ENCODE data around the gene KIF26A. TPM values are rescaled to one million over a fixed set of nuclear protein-coding genes. Genes with fewer than 3 reads are reported as not detected.

Gene KIF26A
- polyA plus RNA-seq, 1 donor from 2014 or later: 11.2 TPM

GRCh38 chr14:104214431-104215218 lies 76.2 kb downstream of the KIF26A start:
- Histone ChIP-seq H3K9me2 (ENCODE audit: insufficient read depth, low read length) (no peaks in the 10 kb centered on the region), H3K9me3 (ENCODE audit: low read length) (no peaks in the 10 kb centered on the region), H3K36me3 (ENCODE audit: insufficient read depth, low read length) (no peaks in the 10 kb centered on the region), H3K4me2 (ENCODE audit: low read length) (no peak overlapping the region), H3K9ac (ENCODE audit: low read length) (no peak overlapping the region), H4K20me1 (ENCODE audit: insufficient read depth) (no peaks in the 10 kb centered on the region), H3K27ac (ENCODE audit: low read length) (no peak overlapping the region), H3K27me3 (ENCODE audit: insufficient read depth, low read depth, low read length) (no peaks in the 10 kb centered on the region), H2AFZ (ENCODE audit: low read depth, low read length) (no peak overlapping the region), H3F3A (ENCODE audit: insufficient read depth, low read length, poor library complexity, severe bottlenecking) (no peaks in the 10 kb centered on the region), H3K79me2 (replicated peaks; ENCODE audit: insufficient read depth, low read length) (no peaks in the 10 kb centered on the region), H3K4me3 (ENCODE audit: low read length) (no peak overlapping the region)
- TF ChIP-seq REST (IDR thresholded peaks at IDR 0.05; ENCODE audit: borderline replicate concordance): no peak
- no peak for TF ChIP-seq MXI1 (conservative IDR thresholded peaks at IDR 0.05; ENCODE audit: poor library complexity, severe bottlenecking)
- TF ChIP-seq RAD21 (conservative IDR thresholded peaks at IDR 0.05): no peak
- TF ChIP-seq EP300 (conservative IDR thresholded peaks at IDR 0.05; ENCODE audit: poor library complexity, severe bottlenecking): no peak
- TF ChIP-seq CTCF (IDR thresholded peaks at IDR 0.05; ENCODE audit: poor library complexity, severe bottlenecking): no peak
- no peak for TF ChIP-seq SMC3 (conservative IDR thresholded peaks at IDR 0.05; ENCODE audit: poor library complexity)
- TF ChIP-seq EZH2 (IDR thresholded peaks at IDR 0.05; ENCODE audit: borderline replicate concordance, insufficient read depth, low read length, poor library complexity, severe bottlenecking): no peak
- no peak for TF ChIP-seq TAF1 (IDR thresholded peaks at IDR 0.05; ENCODE audit: low read depth)
- TF ChIP-seq POLR2AphosphoS5 (IDR thresholded peaks at IDR 0.05): no peak

- Histone ChIP-seq H4K20me1 (ENCODE audit: insufficient read depth) (no peaks in the 10 kb centered on the region), H3K79me2 (replicated peaks; ENCODE audit: insufficient read depth, low read length) (no peaks in the 10 kb centered on the region), H3K36me3 (ENCODE audit: insufficient read depth, low read length) (no peaks in the 10 kb centered on the region), H2AFZ (ENCODE audit: low read depth, low read length) (no peak overlapping the region), H3F3A (ENCODE audit: insufficient read depth, low read length, poor library complexity, severe bottlenecking) (no peaks in the 10 kb centered on the region), H3K9ac (ENCODE audit: low read length) (no peak overlapping the region), H3K9me2 (ENCODE audit: insufficient read depth, low read length) (no peaks in the 10 kb centered on the region), H3K27ac (ENCODE audit: low read length) (no peak overlapping the region), H3K4me2 (ENCODE audit: low read length) (no peak overlapping the region), H3K4me3 (ENCODE audit: low read length) (no peak overlapping the region), H3K9me3 (ENCODE audit: low read length) (no peaks in the 10 kb centered on the region), H3K27me3 (ENCODE audit: insufficient read depth, low read depth, low read length) (no peaks in the 10 kb centered on the region)
- TF ChIP-seq EZH2 (IDR thresholded peaks at IDR 0.05; ENCODE audit: borderline replicate concordance, insufficient read depth, low read length, poor library complexity, severe bottlenecking) (no peak), TAF1 (IDR thresholded peaks at IDR 0.05; ENCODE audit: low read depth) (no peak), MXI1 (conservative IDR thresholded peaks at IDR 0.05; ENCODE audit: poor library complexity, severe bottlenecking) (no peak), REST (IDR thresholded peaks at IDR 0.05; ENCODE audit: borderline replicate concordance) (no peak), RAD21 (conservative IDR thresholded peaks at IDR 0.05) (no peak), EP300 (conservative IDR thresholded peaks at IDR 0.05; ENCODE audit: poor library complexity, severe bottlenecking) (no peak), SMC3 (conservative IDR thresholded peaks at IDR 0.05; ENCODE audit: poor library complexity) (no peak), CTCF (IDR thresholded peaks at IDR 0.05; ENCODE audit: poor library complexity, severe bottlenecking) (no peak), POLR2AphosphoS5 (IDR thresholded peaks at IDR 0.05) (no peak)
Observed at GRCh38 chr14:104215706-104216334, 77.4 kb downstream of the KIF26A start.
